HG03521 (cell line): ENCODE results near the gene GPR171.
"Not testable (repeated sequence)": the region's sequence is repeated elsewhere in the genome, so short reads cannot be mapped to it uniquely, and the experiment has no call there.

Experiments
- ATAC-seq: cut with Tn5 transposase; IDR thresholded peaks from one replicate; pipeline ENCODE4 v1.9.1; 2021; ENCODE audit warnings: mild to moderate bottlenecking, moderate library complexity; ENCODE audit not compliant: unreplicated experiment

Gene GPR171, protein sequence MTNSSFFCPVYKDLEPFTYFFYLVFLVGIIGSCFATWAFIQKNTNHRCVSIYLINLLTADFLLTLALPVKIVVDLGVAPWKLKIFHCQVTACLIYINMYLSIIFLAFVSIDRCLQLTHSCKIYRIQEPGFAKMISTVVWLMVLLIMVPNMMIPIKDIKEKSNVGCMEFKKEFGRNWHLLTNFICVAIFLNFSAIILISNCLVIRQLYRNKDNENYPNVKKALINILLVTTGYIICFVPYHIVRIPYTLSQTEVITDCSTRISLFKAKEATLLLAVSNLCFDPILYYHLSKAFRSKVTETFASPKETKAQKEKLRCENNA

DNA sequence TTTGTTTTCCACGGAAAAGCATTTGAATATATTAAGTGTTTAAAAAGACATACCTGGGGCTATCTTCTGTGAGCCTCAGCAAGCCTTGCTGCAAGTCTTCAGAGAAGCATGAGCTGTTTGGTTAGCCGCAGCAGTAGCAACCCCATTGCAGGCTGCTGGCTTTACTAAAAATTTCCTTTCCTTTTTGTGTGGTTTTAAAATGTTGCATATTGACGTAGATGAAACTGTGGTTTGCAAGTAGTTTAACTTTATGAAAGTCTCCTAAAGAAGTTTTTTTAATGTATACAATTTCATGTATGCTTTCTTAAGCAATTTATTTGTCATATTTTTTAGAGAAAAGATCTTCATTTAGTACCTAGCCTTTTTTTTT is at the start of gene GPR171:
GPR171 (minus strand) TSS at position 166 of the 370 bp plus-strand sequence. CDS start 3,830 bp downstream, outside the sequence.
- peak; percentile 94 for ATAC-seq

DNA sequence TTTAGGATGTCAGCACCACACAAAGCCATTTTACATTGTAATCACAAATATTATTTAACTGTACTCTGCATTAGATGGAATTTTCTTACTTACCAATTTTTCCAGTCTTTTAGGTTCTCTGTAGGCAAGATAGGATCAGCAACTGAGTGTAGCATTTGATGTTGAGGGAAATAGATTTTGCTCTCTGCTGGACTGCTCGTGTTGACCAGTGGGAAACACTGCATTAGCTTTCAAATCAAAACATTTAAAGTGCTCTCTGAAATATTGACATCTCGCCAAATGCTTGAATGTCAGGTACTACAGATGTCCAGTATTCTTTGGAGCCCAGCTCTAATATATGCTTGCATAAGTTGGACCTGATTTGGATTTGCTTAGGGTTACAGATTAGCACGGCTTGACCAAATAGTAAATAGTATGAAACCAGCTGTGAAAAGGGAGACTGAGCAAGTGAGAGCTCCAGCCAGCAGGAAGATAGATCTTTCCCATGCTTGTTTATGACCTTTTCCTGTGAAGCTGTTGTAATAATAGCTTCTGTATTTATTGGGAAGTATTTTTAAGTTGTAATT is 45.8 kb upstream of the GPR171 start:
- no peak for ATAC-seq

DNA sequence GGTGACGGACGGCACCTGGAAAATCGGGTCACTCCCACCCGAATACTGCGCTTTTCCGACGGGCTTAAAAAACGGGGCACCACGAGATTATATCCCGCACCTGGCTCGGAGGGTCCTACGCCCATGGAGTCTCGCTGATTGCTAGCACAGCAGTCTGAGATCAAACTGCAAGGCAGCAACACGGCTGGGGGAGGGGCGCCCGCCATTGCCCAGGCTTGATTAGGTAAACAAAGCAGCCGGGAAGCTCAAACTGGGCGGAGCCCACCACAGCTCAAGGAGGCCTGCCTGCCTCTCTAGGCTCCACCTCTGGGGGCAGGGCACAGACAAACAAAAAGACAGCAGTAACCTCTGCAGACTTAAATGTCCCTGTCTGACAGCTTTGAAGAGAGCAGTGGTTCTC is 39.0 kb upstream of the GPR171 start:
- not testable (repeated sequence) for ATAC-seq

DNA sequence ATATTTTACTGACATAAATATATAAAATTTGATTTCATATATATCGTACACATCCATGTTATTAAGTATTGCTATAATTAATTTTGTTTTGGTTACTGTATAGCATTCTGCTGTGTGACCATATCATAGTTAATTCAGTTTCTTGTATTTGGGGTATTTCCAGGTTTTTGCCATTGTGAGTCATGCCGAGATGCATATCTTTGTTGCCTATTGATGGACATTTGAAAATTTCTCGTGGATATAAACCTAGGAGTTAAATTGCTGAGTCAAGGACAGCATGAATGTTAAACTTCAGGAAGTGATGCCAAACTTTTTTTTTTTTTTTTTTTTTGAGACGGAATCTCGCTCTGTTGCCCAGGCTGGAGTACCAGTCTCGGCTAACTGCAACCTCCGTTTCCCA is 33.7 kb upstream of the GPR171 start:
- ATAC-seq: no peak

DNA sequence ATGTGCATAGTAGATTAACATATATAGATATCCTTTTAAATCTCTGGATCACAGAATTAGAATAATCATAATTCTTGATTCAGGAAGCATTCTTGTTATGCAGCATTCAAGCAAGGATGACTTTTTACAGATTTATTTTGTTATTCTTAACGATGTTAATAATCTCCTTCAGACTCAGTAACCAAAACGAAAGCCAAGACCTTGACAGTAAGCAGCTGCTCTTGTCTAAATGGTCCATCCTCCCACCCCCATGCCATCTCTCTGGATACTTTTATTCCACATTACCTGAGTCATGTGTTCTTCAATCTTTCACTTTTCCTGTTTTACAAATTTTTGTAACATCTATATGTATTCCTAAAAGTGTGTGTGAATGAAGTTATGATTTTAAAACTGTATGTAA is 33.3 kb upstream of the GPR171 start:
- ATAC-seq: no peak

DNA sequence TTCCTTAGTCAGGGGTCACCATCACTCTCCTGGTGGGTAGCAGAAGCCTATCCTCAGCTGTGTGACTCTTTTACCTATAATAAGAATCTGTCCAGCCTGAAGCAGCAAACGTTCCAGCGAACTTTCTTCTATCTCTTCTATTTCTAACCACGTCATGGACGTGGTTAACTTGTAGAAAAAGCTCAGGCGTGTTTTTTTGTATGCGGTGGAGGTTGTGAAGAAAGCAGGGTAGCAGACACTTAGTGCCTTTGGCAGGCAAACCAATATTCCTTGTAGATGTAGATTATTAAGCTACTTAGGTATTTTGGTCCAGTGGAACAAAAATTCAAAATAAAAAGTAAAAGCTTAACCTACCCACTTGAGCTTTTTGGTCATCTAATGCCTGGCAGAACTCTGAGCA is 31.8 kb upstream of the GPR171 start:
- no peak for ATAC-seq

DNA sequence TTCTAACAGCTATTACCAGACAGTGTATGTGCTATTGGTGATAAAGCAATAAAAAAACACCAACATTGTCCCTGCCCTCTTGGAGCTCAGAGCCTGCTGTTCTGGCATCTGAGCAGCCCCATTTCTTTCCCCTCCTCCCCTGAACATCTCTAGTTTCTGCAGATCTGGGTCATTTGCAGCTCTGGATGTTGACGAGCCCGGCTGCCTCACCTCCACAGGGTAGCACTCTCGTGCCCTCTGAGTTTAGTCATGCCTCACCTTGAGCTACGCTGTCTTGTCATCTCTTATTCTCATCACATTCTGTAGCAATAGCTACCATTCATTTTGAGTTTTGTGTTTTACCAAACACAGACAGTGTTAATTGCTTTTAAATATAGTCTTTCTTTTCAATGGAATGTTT is 30.0 kb upstream of the GPR171 start:
- no peak for ATAC-seq

DNA sequence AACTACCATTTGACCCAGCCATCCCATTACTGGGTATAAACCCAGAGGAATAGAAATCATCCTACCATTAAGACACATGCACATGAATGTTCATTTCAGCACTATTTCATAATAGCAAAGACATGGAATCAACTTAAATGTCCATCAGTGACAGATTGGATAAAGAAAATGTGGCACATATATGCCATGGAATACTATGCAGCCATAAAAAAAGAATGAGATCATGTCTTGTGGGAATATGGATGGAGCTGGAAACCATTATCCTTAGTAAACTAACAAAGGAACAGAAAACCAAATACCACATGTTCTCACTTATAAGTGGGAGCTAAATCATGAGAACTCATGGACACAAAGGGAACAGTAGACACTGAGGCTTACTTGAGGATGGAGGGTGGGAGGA is 29.4 kb upstream of the GPR171 start:
- ATAC-seq: not testable (repeated sequence)

DNA sequence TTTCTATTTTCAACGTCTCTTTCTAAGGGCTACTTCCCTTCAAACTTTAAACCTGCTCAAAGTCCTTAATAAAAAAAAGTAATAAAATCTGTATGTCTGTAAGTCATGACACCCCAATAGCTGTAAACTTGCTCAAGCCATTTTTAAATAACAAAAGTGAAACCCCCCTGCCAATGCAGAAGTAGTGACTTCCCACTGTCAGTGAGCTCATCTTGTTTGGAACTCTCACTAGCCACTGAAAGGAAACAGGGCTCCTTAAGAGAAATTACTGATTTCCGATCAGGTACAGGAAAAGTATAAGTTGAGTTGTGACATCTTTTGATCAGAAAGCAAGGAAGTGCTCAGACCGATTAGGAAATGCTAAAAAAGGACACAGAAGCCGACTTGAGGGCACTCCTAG is 27.6 kb upstream of the GPR171 start:
- peak; percentile 40 for ATAC-seq

DNA sequence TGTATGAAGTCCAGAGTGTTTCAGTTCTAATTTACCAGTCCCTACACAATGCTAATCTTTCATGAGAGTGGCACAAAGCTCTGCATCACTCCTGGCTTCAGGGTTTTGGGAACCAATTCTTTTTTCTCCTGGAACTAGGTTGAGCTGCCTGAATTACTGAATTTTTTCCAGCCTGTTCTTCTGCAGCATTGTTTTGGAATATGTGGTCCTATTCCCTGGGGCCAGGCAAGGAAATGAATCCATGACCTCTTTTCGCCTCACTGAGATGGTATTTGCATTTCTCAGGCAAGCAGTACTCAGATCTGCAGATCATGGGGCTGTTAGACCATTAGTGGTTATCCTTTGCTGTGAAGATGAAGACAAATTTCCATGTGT is 25.6 kb upstream of the GPR171 start:
- ATAC-seq: no peak

DNA sequence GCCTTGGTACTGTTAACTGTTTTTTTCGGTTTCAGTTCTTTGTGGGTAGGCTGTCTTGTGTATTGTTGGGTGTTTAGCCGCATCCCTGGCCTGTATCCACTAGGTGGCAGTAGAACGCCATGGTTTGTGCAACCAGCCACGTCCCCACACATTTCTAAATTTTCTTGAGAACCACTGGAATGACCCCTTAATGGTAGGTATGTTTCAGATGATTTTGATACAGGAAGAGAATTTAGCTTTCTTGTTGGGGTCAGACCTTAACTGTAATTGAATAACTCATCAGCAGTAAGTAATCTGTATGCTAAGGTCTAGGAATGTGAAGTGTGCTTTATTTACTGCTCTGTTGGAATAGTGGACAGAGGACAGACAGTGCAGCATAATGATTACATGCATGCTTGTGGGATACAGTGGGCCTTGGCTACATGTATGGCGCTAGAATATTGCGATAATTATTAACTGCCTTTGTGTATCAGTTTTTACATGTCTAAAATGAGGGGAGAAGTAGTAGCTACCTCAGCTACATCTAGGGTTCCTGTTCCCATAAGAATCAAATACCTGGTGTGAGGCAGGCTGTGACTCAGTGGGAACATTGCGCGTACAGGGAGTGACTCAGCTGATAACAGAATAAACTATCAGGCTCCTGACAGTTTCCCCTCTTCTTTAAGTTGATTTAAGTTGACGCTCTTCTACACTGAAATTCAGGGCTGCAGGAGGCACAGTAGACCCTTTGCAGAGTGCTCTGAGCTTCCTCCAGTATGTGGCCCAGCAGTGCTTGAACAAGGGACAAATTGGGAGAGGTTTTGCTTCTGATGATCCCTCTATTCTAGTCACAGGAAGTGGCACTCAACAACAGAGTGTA is 25.0 kb upstream of the GPR171 start:
- peak; percentile 88 for ATAC-seq

DNA sequence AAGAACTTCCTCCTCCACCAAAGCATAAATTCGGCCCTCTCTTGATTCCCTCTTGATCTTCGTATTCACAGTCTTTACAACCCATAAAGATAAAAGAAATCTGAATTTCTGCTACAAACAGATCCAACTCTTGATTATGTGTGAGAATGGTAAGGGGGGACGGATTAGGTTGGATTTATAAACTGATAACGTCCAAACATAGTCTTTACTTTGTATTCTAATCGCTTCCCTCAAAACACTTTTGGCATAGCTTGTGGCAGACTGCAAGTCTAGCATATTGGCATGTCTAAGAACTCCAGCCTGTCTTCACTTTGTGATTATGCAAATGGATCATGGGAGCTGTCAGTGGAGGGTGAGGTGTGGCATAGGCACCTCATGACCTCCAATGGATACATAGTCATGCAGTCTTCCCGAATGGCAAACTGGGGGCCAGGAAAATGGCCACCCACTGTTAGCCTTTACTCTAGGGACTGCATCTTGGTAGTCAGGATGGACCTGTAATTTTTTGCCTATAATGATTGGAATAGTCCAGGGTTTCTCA is 24.3 kb upstream of the GPR171 start:
- ATAC-seq: peak; percentile 25

DNA sequence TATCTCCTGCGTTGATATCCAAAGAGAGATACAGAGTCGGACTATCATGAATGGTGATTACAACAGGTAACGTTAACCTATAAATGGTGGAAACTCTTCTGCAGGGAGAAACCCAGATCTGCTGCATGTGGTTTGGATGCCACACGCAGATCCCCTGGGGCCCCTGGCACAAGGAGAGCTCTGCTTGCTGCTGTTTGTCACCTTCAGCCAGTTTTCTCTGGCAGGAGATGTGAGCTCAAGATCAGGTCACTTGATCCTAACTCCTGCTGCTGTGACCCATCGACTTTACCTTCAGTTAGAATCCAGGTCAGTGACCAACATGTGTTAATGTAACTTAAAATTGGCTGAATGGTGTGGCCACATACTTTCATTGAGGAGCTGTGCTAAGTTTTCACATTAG is 23.8 kb upstream of the GPR171 start:
- ATAC-seq: no peak

DNA sequence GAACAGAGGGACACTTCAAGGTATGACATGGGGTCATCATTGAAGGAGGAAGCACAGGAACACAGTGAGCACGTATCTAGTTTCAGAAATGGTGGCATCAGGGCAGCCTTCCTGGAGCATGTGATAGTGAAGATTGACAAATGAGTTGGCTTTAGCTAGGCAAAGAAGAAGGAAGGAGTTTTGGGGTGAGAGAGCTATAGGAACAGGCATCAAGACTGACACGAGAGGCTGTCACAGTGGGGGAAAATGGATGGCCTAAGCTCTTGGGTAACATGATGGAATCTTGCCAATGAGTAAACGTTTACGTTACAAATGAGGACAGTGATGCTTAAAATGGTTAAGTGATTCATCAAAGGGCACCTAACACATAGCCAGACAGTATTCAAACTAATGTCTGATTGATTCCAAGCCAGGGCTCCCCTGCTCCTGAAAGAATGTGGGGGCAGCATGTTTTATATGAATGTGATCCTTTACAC is 23.1 kb upstream of the GPR171 start:
- ATAC-seq: no peak

DNA sequence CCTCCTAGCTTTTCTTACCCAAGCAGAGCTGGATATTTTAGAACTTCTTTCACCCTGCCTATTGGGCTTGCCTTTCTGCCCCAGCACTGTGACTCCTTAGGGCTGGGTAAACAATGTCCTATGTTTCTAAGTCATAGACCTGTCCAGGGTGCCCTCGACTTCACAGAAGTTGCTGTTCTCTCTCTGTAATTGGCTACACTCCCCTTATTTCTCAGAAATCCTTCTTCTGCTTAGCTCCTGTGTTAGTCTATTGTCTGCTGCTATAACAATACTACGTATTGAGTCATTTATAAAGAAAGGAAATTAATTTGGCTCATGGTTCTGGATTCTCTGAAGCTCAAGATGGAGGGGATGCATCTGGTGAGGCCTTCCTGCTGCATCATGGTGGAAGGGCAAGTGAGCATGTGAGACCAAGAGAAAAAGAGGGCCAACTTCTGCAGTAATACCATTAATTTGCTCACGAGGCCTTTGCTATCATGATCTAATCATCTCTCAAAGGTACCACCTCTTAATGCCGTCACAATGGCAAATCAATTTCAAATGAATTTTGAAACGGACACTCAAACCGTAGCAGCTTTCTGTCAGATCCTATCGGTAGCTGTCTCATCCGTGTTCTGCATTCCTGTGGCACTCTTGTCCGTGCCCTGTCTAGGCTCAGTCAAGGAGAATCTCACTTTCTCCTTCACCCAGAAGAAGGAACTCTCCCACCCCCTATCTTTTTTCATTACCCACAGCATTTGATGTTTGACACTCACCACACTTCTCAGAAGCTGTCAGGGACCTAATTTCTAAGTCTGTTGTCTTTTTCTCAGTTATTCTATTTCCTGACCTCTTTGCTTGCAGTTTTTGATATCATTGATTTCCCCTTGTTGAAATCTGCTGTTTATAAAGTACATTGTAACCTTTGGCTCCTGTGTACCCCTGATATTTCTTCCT is 22.3 kb upstream of the GPR171 start:
- ATAC-seq: no peak

DNA sequence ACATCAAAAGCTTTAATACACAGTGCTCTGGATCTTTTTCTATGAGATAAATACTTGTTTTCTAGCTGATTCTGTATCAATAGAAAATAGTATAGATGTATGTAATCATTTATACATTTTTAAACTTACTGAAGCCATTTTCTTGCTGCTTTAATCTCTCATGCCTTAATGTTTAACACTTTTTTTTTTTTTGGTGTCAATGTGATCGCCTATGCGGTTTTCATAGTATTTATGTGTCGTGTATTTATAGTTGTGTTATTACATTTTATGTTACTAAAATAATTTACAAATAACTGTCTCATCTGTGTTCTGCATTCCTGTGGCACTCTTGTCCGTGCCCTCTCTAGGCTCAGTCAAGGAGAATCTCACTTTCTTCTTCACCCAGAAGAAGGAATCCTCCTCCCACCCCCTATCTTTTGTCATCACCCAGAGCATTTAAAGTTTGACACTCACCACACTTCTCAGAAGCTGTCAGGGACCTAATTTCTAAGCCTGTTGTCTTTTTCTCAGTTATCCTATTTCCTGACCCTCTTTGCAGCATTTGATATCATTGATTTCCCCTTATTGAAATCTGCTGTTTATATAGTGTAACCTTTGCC is 21.4 kb upstream of the GPR171 start:
- ATAC-seq: no peak

DNA sequence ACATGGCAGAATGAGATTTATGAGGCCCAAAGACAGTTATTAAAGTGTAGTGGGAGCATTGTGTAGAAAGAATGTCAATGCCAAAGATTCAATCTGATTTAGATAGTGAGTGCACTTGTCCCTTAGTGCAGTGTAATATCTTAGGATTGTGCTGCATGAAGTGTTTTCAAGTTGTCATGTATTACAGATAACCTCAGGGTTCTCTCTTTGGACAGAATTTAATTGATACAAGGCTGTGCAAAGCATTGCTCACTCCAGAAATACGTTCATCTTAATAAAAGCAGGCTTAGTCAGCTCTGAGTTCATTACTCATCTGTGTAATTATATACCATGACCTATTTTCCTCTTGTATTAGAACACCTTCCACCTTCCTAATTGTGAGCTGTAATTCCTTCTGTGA is 16.0 kb upstream of the GPR171 start:
- no peak for ATAC-seq

DNA sequence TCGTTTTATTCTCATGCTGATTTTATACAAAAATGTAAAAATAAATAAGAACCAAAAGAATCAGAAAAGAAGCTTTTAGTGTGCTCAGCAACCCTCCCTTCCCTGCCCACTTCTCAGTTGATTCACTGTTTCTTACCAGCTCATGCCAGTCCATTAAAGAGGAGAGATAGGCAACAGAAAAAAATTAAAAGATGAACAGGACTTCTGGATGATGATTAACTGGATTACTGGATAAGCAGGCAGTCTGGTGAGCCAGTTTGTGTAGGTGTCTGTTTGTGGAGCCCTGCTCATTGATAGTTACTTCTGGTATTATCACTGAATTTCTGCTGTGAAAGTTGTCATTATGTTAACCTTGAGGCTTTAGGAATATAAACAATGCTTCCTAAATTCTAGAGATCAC is 15.1 kb upstream of the GPR171 start:
- ATAC-seq: no peak

DNA sequence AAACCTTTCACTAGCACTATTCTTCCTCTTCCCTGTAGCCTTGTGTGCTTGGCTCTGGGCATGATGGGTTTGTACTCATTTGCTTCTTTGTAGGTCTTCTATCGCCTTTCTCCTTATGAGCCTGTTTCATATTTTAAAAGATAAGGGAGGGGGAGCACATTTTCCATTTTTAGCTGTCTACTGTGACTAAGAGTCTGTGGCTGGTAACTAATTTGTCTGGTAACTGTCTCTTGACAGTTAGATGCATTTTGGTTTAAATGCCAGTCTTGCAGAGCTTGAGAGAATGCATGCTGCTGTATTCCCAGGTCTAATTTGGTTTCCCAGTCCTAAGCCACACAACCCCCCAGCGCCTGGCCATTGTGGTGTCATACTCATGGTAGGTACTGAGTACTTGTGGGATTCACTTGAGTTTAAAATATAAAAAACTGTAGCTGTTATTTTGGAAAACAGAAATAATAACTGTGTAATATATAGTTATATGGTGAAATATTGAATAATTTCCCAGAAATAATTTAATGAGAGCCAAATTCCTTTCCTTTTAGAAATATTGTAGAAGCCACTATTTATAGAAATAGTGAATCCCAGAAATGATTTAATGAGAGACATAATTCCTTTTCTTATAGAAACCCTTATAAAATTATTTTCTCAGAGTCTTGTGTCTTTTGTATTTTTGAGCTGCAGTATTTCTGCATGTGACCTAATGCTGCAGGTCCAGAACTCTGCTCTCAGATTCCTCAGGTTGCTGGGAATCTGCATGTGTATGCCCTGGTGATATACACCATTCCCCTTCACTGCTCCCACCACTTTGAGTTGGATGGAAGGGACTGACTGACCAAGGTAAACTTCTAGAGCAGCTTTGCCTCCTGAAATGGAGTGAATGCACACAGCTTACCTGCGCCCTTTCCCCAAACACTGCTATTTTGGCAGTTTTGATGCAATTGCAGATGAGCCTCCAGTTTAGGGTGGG is 13.9 kb upstream of the GPR171 start:
- ATAC-seq: no peak
